Mucosa of descending colon (tissue), 3 donors: ENCODE results near the gene MTHFSD. TPM values are rescaled to one million over a fixed set of nuclear protein-coding genes. Genes with fewer than 3 reads are reported as not detected.

Experiments used
- ATAC-seq: fragments of 200-7000 bp; cut with Tn5 transposase; one replicate; pipeline ENCODE4 v1.9.1; 2020; ENCODE audit warnings: mild to moderate bottlenecking, moderate library complexity
- DNase-seq, 3 donors: peaks; one replicate each; pipeline ENCODE4 v3.0.0-alpha.2; 2020
- H3K36me3 ChIP-seq: fragments of 200-600 bp; one replicate; pipeline ENCODE4 v1.8.0; 2021; ENCODE audit warnings: low read depth, mild to moderate bottlenecking
- H3K4me1 ChIP-seq: fragments of 200-600 bp; one replicate; pipeline ENCODE4 v1.8.0; 2021; ENCODE audit warnings: low read depth, mild to moderate bottlenecking
- H3K4me3 ChIP-seq: fragments of 200-600 bp; one replicate; pipeline ENCODE4 v1.8.0; 2021; ENCODE audit warnings: mild to moderate bottlenecking
- H3K9me3 ChIP-seq: fragments of 200-600 bp; one replicate; pipeline ENCODE4 v1.8.0; 2021; ENCODE audit warnings: mild to moderate bottlenecking
- intact Hi-C, 2 donors: fragments of 100-400 bp; cut with DNase I in 1 of 2; cut with micrococcal nuclease in 1 of 2; formaldehyde crosslinking; loops; one replicate each; pipeline versions ENCODE4 v1.11.0 to v1.11.1; 2022; cut with DNase I, micrococcal nuclease
- total RNA-seq, 3 donors: library from RNA; stranded (reverse); fragmentation: NEBNext Ultra II Directional in 2 of 3; extraction: Animal tissue kit (Norgen Biotek cat#: 25700) in 2 of 3; gene quantifications; one replicate each; pipeline versions ENCODE4 v1.2.1 to v1.2.4, GENCODE V29; 2021 to 2023
- TF ChIP-seq, protein P1 (sequence below): fragments of 200-600 bp; IDR thresholded peaks from one replicate; pipeline ENCODE4 v1.8.0; 2022; ENCODE audit warnings: antibody characterized with exemption, mild to moderate bottlenecking
- donor health status: DM: no; HTN: no; CAD: no; lungs with moderate emphysema.
- donor health status: DM: no; HTN: no; CAD: no.
- donor health status: DM: no; HTN: yes; CAD: no.

MTHFSD gene
- total RNA-seq, 3 donors from 2014 or later = 22.6 to 30.4 (median 25.5) TPM

DNA sequence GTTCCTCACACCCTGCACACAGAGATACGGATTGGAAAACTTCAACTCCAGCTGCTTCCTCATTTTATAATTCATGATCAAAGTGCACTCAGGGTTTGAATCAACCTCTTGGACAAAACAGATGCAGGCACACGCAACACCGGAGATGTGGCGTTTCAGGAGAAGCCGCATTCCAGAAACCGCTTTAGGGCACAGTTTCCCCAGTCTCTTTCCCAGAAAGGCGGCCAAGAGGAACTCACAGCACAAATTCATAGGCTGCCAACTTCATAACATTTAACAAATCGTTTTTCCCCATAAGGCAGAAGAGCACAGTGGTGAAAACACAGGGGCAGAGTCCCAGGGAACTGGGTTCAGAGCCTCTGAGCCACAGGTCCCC is 8.4 kb downstream of the MTHFSD start:
- intact Hi-C loops = no loop called here
- Histone ChIP-seq H3K4me3 (no peak overlapping the region), H3K36me3 (peaks cover under 1% of the 10 kb centered on the region), H3K4me1 (no peaks in the 10 kb centered on the region), H3K9me3 (no peaks in the 10 kb centered on the region)
- ATAC-seq (no peak), DNase-seq (no peak)
- TF ChIP-seq, protein P1, sequence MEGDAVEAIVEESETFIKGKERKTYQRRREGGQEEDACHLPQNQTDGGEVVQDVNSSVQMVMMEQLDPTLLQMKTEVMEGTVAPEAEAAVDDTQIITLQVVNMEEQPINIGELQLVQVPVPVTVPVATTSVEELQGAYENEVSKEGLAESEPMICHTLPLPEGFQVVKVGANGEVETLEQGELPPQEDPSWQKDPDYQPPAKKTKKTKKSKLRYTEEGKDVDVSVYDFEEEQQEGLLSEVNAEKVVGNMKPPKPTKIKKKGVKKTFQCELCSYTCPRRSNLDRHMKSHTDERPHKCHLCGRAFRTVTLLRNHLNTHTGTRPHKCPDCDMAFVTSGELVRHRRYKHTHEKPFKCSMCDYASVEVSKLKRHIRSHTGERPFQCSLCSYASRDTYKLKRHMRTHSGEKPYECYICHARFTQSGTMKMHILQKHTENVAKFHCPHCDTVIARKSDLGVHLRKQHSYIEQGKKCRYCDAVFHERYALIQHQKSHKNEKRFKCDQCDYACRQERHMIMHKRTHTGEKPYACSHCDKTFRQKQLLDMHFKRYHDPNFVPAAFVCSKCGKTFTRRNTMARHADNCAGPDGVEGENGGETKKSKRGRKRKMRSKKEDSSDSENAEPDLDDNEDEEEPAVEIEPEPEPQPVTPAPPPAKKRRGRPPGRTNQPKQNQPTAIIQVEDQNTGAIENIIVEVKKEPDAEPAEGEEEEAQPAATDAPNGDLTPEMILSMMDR = no peak

DNA sequence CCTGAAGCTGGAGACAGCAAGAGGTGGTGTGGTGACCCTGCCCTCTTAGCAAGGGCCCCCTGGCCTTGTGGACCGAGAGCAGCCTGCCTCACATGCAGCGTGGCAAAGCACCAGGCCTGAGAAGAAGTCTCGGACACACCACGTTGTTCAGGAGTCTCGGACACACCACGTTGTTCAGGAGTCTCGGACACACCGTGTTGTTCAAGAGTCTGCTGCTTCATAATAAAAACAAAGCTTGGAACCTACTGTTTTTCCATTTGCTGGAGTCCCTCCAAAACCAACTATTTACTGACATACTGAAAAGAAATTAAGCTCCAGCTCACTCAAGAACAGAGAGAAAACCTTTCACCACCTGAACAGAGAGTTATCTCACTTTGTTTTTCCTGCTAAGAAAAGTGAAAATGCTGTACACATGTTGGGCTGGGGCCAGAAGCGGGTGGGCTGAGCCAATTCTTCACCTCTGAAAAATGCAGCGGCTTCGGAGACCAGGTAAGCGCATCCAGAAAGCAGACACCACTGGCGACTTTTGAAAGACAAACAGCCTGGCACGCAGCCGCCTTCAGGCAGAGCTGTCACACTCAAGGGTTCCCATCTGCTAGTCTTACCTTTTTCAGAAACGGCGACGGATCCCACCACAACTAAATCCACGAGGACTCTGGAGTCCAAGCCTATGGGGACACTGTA is 8.9 kb downstream of the MTHFSD start:
- Histone ChIP-seq H3K36me3 (peaks cover 3% of the 10 kb centered on the region), H3K9me3 (no peaks in the 10 kb centered on the region), H3K4me1 (no peaks in the 10 kb centered on the region), H3K4me3 (no peak overlapping the region)
- TF ChIP-seq, protein P1 = no peak
- no peak for DNase-seq
- ATAC-seq = no peak
- intact Hi-C loops = no loop called here

DNA sequence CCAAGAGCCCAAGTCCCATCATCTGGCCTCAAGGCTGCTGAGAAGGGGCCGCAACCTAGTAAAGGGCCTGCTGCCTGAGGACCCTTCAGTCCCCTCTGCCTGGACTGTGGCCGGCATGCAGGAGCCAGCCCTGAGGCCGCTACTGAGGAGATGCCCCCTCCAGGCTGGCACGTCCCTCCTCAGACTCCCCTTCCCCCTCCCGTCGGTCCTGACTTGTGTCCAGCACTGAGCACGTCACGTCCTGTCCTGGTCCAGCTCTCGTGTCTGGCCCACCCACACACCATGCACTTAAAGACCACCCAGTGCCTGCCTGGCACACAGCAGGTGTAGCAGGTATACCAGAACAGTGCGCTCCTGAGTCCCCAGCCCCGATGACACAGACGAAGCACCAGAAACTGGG is 9.6 kb downstream of the MTHFSD start:
- no peak overlapping the region for H3K4me3 ChIP-seq
- intact Hi-C loops = no loop called here
- H3K9me3 ChIP-seq = no peaks in the 10 kb centered on the region
- H3K4me1 ChIP-seq = no peaks in the 10 kb centered on the region
- peaks cover 3% of the 10 kb centered on the region for H3K36me3 ChIP-seq
- DNase-seq (no peak), ATAC-seq (no peak)
- TF ChIP-seq, protein P1 = no peak

DNA sequence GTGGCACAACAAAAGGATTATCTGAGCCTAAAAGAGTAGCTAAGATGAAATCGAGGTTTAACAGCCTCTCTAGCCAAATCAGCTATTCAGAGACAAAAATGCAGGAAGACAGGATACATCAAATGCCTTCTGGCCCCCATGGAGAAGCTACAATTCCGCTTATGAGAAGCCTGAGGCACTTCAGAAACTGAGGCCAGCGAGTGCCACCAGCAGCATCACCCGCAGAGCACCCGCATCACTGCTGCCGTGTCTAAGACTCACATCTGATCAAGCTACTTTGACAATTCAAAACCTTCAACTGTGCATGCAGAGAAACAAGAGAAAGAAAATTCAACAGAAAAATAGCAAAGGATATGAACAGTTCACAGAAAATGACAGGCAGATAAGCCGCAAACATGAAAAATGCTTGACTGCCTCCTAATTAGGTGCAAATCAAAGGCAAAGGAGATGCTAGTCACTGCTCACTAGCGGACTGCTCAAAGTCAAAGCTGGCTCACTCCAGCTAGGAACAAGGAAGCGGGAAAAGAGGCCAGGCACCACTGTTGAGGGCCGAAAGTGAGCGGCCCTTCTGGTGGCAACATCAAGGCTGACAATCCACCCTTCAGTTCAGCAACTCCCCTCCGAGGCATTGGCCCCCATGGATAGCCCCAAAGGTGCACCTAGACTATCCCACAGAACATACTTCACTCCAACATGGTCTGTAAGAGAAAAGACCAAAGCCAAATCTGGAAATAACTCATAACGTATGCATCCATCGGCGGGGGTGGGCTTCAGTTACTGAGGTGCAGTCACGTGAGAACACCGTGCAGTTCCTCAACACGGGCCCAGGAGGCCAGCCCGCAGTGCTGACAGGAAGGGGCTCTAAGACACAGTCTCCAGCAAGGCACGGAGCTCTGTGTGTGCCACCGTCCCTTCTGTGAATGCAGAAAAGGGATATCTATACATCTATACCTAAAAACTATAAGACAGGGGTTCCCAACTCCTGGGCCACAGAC is 12.0 kb downstream of the MTHFSD start:
- no peak for ATAC-seq
- no peak for DNase-seq
- H3K9me3 ChIP-seq = no peaks in the 10 kb centered on the region
- no peaks in the 10 kb centered on the region for H3K4me1 ChIP-seq
- peaks cover 3% of the 10 kb centered on the region for H3K36me3 ChIP-seq
- H3K4me3 ChIP-seq = no peak overlapping the region
- intact Hi-C loops = no loop called here
- TF ChIP-seq, protein P1 = no peak

DNA sequence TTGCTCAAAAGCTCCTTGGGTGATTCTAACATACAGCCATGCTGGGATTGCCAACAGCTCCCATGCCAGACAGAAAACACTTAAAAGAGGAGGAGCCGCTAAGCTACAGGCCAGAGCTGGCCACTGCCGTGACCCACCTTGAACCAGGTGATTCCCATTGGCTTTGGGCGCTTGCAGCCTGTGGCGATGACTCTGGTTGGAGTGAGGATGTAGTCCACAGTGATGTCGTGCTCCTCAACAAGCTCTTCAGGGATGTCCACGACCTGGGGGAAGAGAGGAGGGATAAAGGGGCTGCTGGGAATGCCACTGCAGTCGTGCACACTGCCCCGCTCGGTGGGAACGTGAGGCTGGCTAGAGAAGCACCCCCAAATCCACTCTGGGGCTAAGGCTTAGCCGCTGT is 13.5 kb downstream of the MTHFSD start:
- Histone ChIP-seq H3K9me3 (no peaks in the 10 kb centered on the region), H3K4me1 (no peaks in the 10 kb centered on the region), H3K4me3 (no peak overlapping the region), H3K36me3 (peaks cover 3% of the 10 kb centered on the region)
- TF ChIP-seq, protein P1 = no peak
- ATAC-seq (no peak), DNase-seq (no peak)
- intact Hi-C loops = no loop called here
